GM18861 (cell line): ENCODE measurements around the gene MAP2K2.
"Not testable (repeated sequence)": the region's sequence is repeated elsewhere in the genome, so short reads cannot be mapped to it uniquely, and the experiment has no call there.

Source experiments
- ATAC-seq: cut with Tn5 transposase; IDR thresholded peaks from one replicate; pipeline ENCODE4 v1.9.1; 2021; ENCODE audit not compliant: unreplicated experiment

MAP2K2 gene

DNA sequence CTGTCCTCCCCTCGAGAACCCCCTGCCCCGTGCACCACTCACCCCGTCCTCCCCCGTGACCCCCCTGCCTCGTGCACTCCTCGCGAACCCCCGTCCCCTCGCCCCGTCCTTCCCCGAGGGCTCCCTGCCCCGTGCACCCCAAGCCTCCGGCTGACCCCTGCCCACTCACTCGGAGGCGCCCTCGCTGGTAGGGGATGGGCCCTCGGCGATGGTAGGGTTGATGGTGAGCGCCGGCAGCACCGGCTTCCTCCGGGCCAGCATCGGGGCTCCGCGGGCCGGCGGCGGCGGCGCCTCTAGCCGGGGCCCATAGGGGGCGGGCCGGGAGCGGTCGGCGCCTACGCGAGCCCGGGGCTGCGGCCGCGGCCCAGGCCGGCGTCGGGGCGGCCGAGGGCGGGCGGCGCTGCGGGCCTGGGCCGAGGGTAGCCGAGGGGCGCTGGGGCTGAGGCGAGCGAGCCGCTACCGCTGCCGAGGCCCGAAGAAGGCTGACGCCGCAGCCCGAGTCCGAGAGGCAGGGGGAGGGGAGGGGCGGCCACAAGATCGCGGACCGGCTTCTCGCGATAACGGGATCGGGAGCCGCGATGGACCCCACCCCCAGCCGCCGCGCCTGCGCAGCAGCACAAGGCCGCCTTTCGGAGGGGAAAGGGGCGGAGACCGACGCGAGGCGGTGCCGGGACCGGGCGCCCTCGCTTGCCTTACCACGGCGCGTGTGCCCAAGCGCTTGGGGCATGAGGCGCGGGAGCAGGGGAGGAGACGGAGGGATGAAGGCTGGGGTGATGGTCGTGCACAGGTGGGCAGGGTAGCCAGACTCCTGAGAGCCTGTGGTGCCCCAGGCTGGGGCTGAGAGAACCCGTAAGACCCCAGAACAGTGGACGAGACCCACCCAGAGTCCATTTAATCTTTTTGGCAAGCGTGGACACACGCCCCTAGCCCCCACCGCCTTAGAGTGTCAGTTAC, at the start of gene MAP2K2:
Gene MAP2K2 (minus strand): TSS at position 508 of the 954 bp plus-strand sequence. CDS start 247 bp downstream, at position 261.
- ATAC-seq = peak; percentile 75

DNA sequence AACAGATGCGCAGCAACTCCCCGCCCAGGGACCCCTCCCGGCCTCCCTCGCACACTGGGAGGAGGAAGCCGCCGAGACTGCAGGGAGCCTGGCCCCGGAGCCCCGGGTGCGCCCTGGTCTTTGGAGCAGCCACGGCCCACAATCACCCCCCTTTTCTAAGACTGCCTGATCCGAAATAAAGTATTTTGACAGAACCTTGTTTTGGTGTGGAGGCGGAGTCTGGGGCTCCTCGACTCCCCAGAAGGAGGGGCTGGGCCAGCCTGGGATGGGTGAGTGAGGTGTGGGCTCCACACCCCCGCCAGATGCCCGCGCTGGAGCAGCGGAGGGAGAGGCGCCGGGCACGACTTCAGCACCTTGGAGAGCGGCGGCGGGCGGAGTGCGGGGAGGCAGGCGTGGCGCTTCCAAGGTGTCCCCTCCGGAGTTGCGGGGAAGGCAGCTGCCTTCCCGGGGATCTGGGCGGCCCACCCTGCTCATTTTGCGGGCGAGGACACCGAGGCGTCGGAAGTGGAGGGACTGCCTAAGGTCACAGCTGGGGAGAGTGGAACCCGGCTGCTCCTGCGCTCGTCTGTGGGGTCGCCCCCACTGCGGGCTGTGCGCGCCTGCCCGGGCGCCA, 49.0 kb upstream of the MAP2K2 start:
- ATAC-seq = no peak

DNA sequence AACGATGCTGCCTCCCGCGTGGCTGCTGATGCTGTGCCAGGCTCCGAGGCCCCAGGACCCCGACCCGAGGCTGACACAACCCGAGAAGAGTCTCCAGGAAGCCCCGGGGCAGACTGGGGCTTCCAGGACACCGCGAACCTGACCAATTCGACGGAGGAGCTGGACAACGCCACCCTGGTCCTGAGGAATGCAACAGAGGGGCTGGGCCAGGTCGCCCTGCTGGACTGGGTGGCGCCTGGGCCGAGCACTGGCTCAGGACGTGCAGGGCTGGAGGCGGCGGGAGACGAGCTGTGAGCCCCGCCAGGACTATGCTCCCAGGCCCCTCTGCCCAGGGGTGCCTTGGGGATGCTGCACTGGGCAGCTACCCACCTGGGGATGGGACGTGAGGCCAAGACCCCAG, 47.8 kb upstream of the MAP2K2 start:
- ATAC-seq = no peak

DNA sequence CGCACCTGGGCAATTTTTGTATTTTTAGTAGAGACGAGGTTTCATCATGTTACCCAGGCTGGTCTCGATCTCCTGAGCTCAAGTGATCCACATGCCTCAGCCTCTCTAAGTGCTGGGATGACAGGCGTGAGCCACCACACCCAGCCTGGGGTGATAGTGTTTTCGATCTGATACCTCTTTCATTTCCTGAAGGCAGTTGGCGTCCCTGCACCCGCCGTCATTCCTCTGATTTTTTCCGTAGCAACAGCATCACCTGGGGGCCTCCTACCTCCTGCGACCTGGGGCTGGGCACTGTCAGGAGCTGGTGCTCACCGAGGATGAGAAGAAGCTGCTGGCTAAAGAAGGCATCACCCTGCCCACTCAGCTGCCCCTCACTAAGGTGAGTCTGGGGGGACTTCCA, 40.3 kb upstream of the MAP2K2 start:
- ATAC-seq = no peak

DNA sequence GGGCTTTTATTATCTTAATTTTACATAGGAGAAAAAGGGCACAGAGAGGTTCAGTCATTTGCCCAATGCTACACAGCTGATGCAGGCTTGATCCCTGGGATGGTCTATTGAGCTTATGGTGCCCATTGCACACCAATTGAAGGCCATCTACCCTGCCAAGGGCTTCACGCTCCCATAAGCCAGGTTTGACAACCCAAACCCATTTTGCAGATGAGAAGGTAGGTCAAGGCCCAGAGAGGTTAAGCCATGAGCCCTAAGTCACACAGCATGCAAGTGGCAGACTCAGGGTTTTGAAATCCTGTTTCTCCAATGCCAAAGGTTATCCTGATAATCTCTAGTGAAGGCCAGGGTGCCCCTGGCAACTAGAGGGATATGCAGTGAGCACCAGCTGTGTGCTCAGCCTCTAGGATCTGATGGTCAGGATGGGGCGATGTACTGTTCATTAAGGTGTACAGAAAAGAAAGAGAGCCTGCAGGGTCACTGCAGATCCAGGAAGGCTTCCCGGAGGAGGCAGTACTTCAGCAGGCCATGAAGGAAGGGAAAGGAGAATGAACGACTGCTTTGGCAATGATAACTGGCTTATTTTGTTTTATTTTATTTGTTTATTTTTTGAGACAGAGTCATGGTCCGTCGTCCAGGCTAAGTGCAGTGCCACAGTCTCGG, 37.6 kb upstream of the MAP2K2 start:
- no peak for ATAC-seq

DNA sequence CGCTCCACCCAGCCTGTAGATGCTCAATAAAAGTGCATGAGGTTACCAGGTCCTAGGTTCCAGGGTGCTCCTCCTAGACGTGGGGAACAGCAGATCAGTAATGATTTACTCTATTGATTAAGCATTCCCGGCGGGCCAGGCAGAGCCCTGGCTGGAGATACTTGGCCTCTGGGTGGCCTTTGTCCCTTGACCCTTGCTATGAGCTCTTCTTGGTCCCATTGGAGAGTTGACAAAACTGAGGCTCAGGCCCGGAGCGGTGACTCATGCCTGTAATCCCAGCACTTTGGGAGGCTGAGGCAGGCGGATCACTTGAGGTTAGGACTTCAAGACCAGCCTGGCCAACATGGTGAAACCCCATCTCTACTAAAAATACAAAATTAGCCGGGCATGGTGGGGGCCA, 34.0 kb upstream of the MAP2K2 start:
- ATAC-seq = not testable (repeated sequence)

DNA sequence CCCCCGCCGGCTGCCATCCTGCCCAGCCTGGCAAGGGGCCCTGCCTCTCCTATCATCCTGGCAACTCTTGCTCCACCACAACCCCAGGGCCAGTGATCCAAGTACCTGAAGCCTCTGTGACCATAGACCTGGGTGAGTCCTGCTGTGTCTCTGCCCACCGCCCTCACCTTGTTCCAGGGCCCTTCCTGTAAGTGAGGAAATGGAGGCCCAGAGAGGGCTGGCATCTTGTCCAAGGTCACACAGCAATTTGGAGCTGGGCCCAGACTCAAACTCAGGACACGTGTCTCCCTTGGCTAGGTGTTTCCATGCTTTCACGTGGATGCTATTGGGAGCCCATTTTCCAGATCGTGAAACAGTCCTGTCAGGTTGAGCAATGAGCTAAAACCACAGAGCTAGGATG, 33.2 kb upstream of the MAP2K2 start:
- ATAC-seq = no peak

DNA sequence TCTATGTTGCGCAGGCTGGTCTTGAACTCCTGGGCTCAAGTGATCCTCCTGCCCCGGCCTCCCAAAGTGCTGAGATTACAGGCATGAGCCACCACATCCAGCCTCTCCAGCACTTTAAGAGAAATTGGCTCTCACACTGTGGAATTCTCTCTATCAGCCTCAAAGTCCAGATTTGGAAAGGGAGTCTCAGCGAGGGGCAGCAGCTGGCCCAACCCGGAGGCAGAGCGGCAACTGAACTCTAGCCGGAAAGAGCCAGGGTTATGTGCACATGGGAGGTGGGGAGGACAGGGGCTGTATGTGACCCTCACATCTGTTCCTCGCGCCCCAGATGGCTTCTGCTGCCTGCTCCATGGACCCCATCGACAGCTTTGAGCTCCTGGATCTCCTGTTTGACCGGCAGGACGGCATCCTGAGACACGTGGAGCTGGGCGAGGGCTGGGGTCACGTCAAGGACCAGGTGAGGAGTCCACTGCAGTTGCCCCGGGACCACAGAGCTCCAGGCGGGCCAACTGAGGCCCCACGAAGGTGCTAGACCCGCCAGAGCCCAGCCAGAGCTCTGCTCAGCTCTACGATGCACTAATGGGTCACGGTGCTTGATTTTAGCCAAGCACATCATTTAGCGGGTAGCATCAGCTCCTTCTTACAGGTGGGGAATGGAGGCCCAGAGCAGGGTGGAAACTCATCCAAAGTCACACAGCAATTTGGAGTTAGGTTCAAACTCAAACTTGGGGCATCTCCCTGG, 30.8 kb upstream of the MAP2K2 start:
- no peak for ATAC-seq

DNA sequence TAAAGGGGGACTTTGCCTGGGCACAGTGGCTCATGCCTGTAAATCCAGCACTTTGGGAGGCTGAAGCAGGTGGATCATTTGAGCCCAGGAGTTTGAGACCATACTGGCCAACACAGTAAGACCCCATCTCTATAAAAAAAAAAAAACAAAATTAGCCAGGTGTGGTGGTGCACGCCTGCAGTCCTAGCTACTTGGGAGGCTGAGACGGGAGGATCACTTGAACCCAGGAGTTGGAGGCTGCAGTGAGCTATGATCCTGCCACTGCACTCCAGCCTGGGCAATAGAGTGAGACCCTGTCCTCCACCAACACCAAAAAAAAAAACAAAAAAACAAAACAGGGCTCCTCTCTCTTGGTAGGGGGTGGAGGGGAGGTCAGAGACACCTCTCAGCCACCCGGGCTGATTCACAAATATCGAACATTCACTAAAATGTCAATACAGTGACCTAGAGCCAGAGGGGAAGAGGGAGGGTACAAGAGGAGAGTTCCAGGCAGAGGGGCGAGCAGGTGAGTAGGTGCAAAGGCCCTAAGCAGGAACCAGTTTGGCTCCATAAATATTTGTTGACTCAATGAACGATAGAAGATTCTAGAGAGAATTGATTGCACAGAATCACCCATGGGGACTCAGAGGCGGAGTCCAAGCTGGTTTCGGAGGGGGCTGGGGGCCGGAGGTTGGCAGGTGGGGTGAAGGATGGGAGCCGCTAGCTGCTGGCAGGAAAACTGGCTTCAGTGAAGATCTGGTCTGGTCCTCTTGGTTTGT, 28.5 kb upstream of the MAP2K2 start:
- ATAC-seq = no peak

DNA sequence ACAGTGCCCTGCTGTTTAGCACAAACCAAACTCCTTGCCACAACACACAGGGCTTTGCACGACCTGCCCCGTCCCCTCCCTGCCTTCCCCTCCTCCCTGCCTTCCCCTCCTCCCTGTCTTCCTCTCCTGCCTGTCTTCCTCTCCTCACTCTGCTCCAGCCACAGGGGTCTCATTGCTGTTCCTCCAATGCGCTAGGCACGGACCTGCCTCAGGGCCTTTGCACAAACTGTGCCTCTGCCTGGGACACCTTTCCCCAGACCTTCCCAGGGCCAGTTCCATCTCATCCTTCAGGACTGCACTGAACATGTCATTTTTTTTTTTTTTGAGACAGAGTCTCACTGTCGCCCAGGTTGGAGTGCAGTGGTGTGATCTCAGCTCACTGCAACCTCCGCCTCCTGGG, 27.7 kb upstream of the MAP2K2 start:
- no peak for ATAC-seq

DNA sequence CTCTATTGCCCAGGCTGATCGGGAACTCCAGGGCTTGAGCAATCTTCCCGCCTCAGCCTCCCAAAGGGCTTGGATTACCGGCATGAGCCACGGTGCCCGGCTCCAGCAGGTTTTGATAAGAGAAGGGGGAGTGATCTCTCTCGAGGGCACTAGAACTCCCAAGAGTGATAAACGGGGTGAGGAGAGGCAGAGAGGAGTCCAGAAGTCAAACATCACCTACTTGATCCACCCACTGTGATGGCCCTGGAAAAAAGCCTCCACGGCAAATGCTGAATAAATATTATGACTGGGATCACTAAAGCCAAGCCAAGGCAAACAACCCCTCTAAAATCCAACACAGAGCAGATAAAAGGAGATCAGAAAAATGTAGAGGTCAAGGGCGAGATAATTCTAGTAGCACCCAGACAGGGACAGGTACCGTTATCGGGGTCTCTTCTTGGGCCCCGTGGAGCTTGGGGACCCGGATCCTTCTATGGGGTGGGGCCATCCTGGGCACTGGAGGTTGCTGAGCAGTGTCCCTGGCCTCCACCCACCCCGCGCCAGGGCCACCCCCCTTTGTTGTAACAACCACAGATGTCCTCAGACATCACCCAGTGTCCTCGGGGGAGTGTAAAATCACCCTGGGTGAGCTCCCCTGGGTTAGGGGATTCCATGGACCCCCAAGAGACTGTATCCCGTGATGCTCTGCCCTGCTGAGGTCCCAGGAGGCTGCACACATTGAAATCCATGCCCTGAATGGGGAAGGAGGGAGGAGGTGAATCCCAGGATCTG, 25.8 kb upstream of the MAP2K2 start:
- no peak for ATAC-seq

DNA sequence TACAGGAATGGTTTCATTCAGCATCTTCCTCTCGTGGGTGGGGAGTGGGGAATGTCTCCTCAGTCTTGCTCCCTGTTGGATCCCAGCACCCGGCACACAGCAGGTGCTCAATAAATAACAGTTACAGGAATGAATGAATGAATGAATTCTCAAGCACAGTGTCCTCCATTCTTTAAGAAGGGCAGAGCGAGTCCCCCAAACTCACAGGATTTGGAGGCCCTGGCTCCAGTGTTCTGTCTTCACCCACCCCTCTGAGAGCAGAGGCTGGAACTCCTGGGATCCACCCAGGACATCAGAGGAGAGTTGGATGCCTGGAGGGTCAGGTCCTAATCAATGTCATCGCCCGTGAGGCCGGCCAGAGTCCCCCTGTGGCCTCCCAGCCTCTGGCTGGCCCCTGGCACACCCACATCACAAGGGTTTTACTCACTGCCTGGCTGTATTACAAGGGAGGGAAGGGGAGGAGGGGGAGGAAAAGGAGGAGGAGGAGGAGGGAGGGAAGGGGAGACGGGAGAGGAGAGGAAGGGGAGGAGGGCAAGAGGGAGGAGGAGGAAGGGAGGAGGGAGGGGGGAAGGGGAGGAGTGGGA, 20.8 kb upstream of the MAP2K2 start:
- no peak for ATAC-seq

DNA sequence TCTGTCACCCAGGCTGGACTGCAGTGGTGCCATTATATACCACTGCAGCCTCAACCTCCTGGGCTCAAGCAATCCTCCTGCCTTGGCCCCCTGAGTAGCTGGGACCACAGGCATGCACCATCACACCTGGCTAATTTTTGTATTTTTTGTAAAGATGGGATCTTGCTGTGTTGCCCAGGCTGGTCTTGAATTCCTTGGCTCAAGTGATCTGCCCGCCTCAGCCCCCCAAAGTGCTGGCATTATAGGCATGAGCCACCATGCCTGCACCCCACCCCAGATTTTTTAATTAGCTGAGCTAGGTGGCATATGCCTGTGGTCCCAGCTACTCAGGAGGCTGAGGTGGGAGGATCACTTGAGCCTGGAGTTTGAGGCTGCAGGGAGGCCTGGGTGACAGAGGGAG, 19.0 kb upstream of the MAP2K2 start:
- not testable (repeated sequence) for ATAC-seq

DNA sequence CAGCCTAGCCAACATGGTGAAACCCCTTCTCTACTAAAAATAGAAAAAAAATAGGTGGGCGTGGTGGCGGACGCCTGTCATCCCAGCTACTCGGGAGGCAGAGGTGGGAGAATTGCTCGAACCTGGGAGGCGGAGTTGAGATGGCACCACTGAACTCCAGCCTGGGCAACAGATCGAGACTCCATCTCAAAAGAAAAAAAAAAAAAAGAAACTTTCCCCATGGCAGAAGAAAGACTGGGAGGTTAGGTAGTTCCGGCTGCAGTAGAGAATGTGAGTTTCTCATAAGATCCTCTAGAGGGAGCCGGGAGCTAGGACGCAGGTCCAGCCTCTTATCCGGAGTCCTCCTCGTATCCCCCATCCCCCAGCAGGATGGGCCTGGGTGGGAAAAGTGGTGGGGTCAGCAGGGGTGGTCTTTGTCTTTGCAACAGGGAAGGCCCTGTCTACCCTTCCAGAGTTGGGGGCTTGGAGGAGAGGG, 16.4 kb upstream of the MAP2K2 start:
- no peak for ATAC-seq

DNA sequence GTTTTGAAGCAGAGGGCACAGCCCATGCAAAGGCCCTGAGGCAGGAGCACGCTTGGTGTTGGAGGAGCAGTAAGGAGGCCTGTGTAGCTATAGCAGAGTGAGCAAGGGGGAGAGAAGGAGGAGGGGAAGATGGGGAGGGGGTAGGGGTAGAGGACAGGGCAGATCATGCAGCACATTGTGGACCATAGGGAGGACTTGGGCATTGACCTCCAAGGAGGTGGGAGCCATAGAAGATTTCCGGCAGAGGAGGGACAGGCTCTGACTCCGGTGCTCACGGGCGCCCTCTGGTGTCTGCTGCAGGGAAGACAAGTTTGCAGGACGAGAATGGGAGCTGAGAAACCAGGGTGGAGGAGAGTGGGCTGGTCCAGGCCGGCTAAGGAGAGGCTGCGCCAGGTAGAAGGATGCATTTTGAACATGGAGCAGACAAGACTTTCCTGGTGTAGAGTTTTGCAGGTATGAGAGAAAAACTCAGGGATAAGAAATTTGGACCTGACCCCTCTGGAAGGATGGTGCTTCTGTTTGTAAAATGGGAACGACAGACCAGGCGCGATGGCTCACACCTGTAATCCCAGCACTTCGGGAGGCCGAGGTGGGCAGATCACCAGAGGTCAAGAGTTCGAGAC, 15.8 kb upstream of the MAP2K2 start:
- ATAC-seq = no peak

DNA sequence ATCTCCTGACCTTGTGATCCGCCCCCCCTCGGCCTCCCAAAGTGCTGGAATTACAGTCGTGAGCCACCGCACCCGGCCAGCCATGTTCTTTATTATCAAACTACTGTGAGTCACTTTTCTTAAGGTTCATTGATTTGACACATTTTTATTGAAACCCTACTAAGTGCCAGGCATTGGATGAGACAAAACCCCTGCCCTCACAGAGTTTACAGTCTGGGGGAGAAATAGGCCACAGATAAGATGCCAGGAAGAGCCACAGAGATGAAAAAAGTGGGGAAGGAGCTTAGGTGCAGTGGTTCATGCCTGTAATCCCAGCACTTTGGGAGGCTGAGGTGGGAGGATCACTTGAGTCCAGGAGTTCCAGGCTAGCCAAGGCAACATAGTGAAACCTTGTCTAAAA, 14.5 kb upstream of the MAP2K2 start:
- no peak for ATAC-seq

DNA sequence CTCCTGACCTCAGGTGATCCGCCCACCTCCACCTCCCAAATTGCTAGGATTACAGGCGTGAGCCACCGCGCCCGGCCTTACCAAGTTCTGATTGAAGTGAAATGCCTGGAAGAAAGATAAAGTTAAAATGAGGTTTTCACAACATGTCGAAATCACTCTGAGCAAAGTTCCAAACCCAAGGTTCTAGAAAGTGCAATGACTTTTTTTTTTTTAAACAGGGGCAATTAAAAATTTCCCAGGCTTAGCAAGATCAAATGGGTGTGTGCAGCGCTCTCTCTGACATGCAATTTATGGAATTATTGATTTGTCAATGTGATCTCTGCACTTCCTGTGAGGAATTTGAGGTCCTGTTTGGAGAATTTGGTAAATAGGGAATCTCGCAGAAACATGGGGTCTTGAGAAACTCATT, 12.8 kb upstream of the MAP2K2 start:
- ATAC-seq = no peak

DNA sequence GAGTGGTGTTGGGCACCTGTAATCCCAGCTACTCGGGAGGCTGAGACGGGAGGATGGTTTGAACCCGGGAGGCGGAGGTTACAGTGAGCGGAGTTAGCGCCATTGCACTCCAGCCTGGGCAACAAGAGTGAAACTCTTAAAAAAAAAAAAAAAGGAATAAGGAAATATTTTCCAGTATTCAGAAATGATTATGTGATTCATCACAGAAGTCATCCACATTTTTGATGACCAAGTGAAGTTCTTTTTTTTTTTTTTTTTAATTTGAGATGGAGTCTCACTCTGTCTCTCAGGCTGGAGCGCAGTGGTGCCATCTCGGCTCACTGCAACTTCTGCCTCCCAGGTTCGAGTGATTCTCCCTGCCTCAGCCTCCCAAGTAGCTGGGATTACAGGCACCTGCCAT, 11.5 kb upstream of the MAP2K2 start:
- not testable (repeated sequence) for ATAC-seq

DNA sequence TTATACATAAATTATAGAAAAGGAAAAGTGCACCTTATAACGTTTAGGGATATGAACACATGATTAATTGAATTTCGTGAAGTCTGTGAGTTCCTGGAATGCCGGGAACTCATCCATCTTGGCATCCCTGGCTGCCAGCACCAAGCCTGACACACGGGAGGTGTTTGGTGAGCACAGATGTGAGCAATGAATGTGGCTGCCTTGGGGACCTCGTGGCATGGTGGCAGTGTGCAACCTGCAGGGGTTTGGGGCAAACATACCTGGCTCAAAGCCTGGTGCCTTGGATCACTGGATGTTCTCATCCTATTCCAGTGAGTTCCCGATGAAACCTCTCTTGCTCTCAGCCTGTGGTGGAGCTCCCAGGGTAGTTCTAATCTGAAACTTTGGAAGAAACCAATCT, 10.4 kb upstream of the MAP2K2 start:
- ATAC-seq = no peak
